HFFc6 (cell line): Measurements from ENCODE around the gene SNX25. TPM values are rescaled to one million over a fixed set of nuclear protein-coding genes. Genes with fewer than 3 reads are reported as not detected.

Experiments
- DNase-seq: peaks from one replicate; pipeline ENCODE4 v3.0.0-alpha.2; 2018
- H3K27ac Mint-ChIP-seq: 2 replicates; pipeline ENCODE4 v1.8.0; 2020; ENCODE audit warnings: mild to moderate bottlenecking, mixed read lengths
- H3K27me3 Mint-ChIP-seq: 2 replicates; pipeline ENCODE4 v1.8.0; 2021; ENCODE audit warnings: mild to moderate bottlenecking, moderate library complexity, mixed read lengths; ENCODE audit not compliant: insufficient read depth
- H3K36me3 Mint-ChIP-seq: 2 replicates; pipeline ENCODE4 v1.8.0; 2021; ENCODE audit warnings: low read depth, mixed read lengths
- H3K4me1 Mint-ChIP-seq: 2 replicates; pipeline ENCODE4 v1.8.0; 2020; ENCODE audit warnings: low read depth, mixed read lengths
- H3K4me3 Mint-ChIP-seq: 2 replicates; pipeline ENCODE4 v1.8.0; 2020; ENCODE audit warnings: mild to moderate bottlenecking, moderate library complexity, mixed read lengths
- H3K9me3 Mint-ChIP-seq: 2 replicates; pipeline ENCODE4 v1.8.0; 2020; ENCODE audit warnings: mild to moderate bottlenecking, mixed read lengths
- total RNA-seq, 6 experiments: library from RNA; stranded (reverse); fragmentation: NEBNext Ultra II Directional; extraction: Animal tissue kit (Norgen Biotek cat#: 25700); gene quantifications; 2 replicates in 1 of 6; 3 replicates in 5 of 6; pipeline ENCODE4 v1.2.3, GENCODE V29; 2021
- TF ChIP-seq, protein P1 (sequence below): fragments of 200-600 bp; sonication (generic); IDR thresholded peaks from 2 replicates; pipeline ENCODE4 v1.5.0; 2021; ENCODE audit warnings: antibody characterized with exemption, mild to moderate bottlenecking

SNX25 gene
- total RNA-seq, 6 experiments from 2014 or later = 19.4 to 40.2 (median 24.8) TPM

DNA sequence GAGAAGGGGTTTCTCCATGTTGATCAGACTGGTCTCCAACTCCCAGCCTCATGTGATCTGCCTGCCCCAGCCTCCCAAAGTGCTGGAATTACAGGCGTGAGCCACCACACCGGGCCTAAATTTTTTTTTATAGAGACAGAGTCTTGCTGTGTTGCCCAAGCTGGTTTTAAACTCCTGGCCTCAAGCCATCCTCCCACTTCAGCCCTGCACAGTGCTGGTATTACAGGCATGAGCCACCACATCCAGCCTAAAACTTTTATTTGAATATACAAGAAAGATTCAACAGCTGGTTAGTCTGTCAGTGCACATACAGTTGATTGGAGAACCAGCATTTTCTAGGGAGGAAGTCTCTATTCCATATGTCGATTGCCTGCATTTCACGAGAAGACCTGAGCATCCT lies 95.1 kb downstream of the SNX25 start:
- Mint-ChIP-seq H3K27ac (peak overlapping the region; percentile 95), H3K4me1 (peaks cover 53% of the 10 kb centered on the region), H3K27me3 (no peaks in the 10 kb centered on the region; the same call in 1 of the 2 replicates), H3K4me3 (no peak overlapping the region), H3K9me3 (no peaks in the 10 kb centered on the region), H3K36me3 (peaks cover 13% of the 10 kb centered on the region; the same call in 1 of the 2 replicates)
- DNase-seq = no peak
- TF ChIP-seq, protein P1, sequence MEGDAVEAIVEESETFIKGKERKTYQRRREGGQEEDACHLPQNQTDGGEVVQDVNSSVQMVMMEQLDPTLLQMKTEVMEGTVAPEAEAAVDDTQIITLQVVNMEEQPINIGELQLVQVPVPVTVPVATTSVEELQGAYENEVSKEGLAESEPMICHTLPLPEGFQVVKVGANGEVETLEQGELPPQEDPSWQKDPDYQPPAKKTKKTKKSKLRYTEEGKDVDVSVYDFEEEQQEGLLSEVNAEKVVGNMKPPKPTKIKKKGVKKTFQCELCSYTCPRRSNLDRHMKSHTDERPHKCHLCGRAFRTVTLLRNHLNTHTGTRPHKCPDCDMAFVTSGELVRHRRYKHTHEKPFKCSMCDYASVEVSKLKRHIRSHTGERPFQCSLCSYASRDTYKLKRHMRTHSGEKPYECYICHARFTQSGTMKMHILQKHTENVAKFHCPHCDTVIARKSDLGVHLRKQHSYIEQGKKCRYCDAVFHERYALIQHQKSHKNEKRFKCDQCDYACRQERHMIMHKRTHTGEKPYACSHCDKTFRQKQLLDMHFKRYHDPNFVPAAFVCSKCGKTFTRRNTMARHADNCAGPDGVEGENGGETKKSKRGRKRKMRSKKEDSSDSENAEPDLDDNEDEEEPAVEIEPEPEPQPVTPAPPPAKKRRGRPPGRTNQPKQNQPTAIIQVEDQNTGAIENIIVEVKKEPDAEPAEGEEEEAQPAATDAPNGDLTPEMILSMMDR = no peak

GRCh38 chr4:185304944-185305690 lies 95.7 kb downstream of the SNX25 start:
- TF ChIP-seq, protein P1 = peak; percentile 66
- peak; percentile 42 for DNase-seq
- Mint-ChIP-seq H3K9me3 (no peaks in the 10 kb centered on the region), H3K27ac (peak overlapping the region; percentile 95), H3K36me3 (peaks cover 13% of the 10 kb centered on the region; the same call in 1 of the 2 replicates), H3K27me3 (no peaks in the 10 kb centered on the region; the same call in 1 of the 2 replicates), H3K4me1 (peaks cover 53% of the 10 kb centered on the region), H3K4me3 (peak overlapping the region; percentile 53; the same call in 1 of the 2 replicates)

- peak; percentile 99 for DNase-seq
- Mint-ChIP-seq H3K36me3 (peaks cover 15% of the 10 kb centered on the region), H3K4me3 (peak overlapping the region; percentile 53), H3K27ac (peak overlapping the region; percentile 95), H3K27me3 (no peaks in the 10 kb centered on the region; the same call in 1 of the 2 replicates), H3K9me3 (no peaks in the 10 kb centered on the region), H3K4me1 (peaks cover 51% of the 10 kb centered on the region)
- TF ChIP-seq, protein P1 = no peak
Measured at GRCh38 chr4:185305979-185306442, 96.6 kb downstream of the SNX25 start.

GRCh38 chr4:185307136-185307950 lies 97.9 kb downstream of the SNX25 start:
- TF ChIP-seq, protein P1 = no peak
- H3K4me1 Mint-ChIP-seq = peaks cover 46% of the 10 kb centered on the region
- H3K27ac Mint-ChIP-seq = peak overlapping the region; percentile 95
- H3K4me3 Mint-ChIP-seq = 0 out of 2 replicates have a peak overlapping the region, but pooled peaks have one; percentile 29
- H3K36me3 Mint-ChIP-seq = peaks cover 26% of the 10 kb centered on the region
- DNase-seq = no peak
- H3K9me3 Mint-ChIP-seq = no peaks in the 10 kb centered on the region
- H3K27me3 Mint-ChIP-seq = no peaks in the 10 kb centered on the region; the same call in 1 of the 2 replicates

- Mint-ChIP-seq H3K27me3 (no peaks in the 10 kb centered on the region; the same call in 1 of the 2 replicates), H3K4me3 (no peak overlapping the region), H3K27ac (no peak overlapping the region), H3K36me3 (peaks cover 42% of the 10 kb centered on the region), H3K9me3 (no peaks in the 10 kb centered on the region), H3K4me1 (peaks cover 42% of the 10 kb centered on the region)
- TF ChIP-seq, protein P1 = no peak
- DNase-seq = no peak
Measured at GRCh38 chr4:185309770-185310169, 100.4 kb downstream of the SNX25 start.
